Skeletal muscle satellite cell (primary cell): ENCODE data around the gene SPATA18.

Source experiments
- H3K27me3 ChIP-seq: 2 replicates; pipeline ENCODE4 v1.7.0; 2013; ENCODE audit warnings: low read length; ENCODE audit not compliant: control insufficient read depth, insufficient read depth
- H3K36me3 ChIP-seq: 2 replicates; pipeline ENCODE4 v1.7.0; 2013; ENCODE audit warnings: mild to moderate bottlenecking, control low read depth, low read length; ENCODE audit not compliant: insufficient read depth
- H3K4me1 ChIP-seq: 2 replicates; pipeline ENCODE4 v1.7.0; 2013; ENCODE audit warnings: low read length; ENCODE audit not compliant: control insufficient read depth, insufficient read depth
- H3K4me2 ChIP-seq: 2 replicates; pipeline ENCODE4 v1.7.0; 2013; ENCODE audit warnings: mild to moderate bottlenecking, low read length
- H3K4me3 ChIP-seq: 2 replicates; pipeline ENCODE4 v1.7.0; 2013; ENCODE audit warnings: low read length
- H3K9ac ChIP-seq: 2 replicates; pipeline ENCODE4 v1.7.0; 2013; ENCODE audit warnings: mild to moderate bottlenecking, low read depth, low read length, moderate library complexity
- H3K9me3 ChIP-seq: replicated peaks from 2 replicates; pipeline ENCODE4 v1.7.0; 2013; ENCODE audit warnings: mild to moderate bottlenecking, control low read depth, low read length

Gene SPATA18

GRCh38 chr4:52093466-52093865 lies 42.4 kb downstream of the SPATA18 start:
- Histone ChIP-seq H3K27me3 (no peaks in the 10 kb centered on the region), H3K4me1 (peaks cover 8% of the 10 kb centered on the region), H3K36me3 (no peaks in the 10 kb centered on the region), H3K9me3 (no peaks in the 10 kb centered on the region), H3K4me2 (no peak overlapping the region), H3K9ac (no peak overlapping the region), H3K4me3 (no peak overlapping the region)

GRCh38 chr4:52094376-52095145 lies 43.5 kb downstream of the SPATA18 start:
- H3K36me3 ChIP-seq: no peaks in the 10 kb centered on the region
- no peaks in the 10 kb centered on the region for H3K27me3 ChIP-seq
- H3K4me3 ChIP-seq: no peak overlapping the region
- no peak overlapping the region for H3K4me2 ChIP-seq
- no peaks in the 10 kb centered on the region for H3K9me3 ChIP-seq
- no peak overlapping the region for H3K9ac ChIP-seq
- peaks cover 9% of the 10 kb centered on the region for H3K4me1 ChIP-seq

- Histone ChIP-seq H3K27me3 (no peaks in the 10 kb centered on the region), H3K9ac (no peak overlapping the region), H3K4me1 (peaks cover 17% of the 10 kb centered on the region), H3K4me2 (no peak overlapping the region), H3K36me3 (no peaks in the 10 kb centered on the region), H3K9me3 (no peaks in the 10 kb centered on the region), H3K4me3 (no peak overlapping the region)
Observed at GRCh38 chr4:52095374-52095773, 44.3 kb downstream of the SPATA18 start.

- H3K9me3 ChIP-seq: no peaks in the 10 kb centered on the region
- H3K4me2 ChIP-seq: no peak overlapping the region
- H3K27me3 ChIP-seq: no peaks in the 10 kb centered on the region
- H3K9ac ChIP-seq: no peak overlapping the region
- no peak overlapping the region for H3K4me3 ChIP-seq
- peaks cover 19% of the 10 kb centered on the region for H3K4me1 ChIP-seq
- no peaks in the 10 kb centered on the region for H3K36me3 ChIP-seq
Observed at GRCh38 chr4:52096048-52096447, 44.9 kb downstream of the SPATA18 start.

- Histone ChIP-seq H3K4me2 (no peak overlapping the region), H3K4me3 (no peak overlapping the region), H3K9ac (no peak overlapping the region), H3K27me3 (no peaks in the 10 kb centered on the region), H3K4me1 (peaks cover 10% of the 10 kb centered on the region), H3K36me3 (no peaks in the 10 kb centered on the region), H3K9me3 (no peaks in the 10 kb centered on the region)
Observed at GRCh38 chr4:52098618-52099017, 47.5 kb downstream of the SPATA18 start.

- peaks cover 10% of the 10 kb centered on the region for H3K4me1 ChIP-seq
- no peak overlapping the region for H3K4me2 ChIP-seq
- no peaks in the 10 kb centered on the region for H3K27me3 ChIP-seq
- no peak overlapping the region for H3K9ac ChIP-seq
- no peaks in the 10 kb centered on the region for H3K9me3 ChIP-seq
- H3K4me3 ChIP-seq: no peak overlapping the region
- no peaks in the 10 kb centered on the region for H3K36me3 ChIP-seq
Observed at GRCh38 chr4:52099860-52100461, 48.9 kb downstream of the SPATA18 start.

- no peak overlapping the region for H3K4me2 ChIP-seq
- no peaks in the 10 kb centered on the region for H3K9me3 ChIP-seq
- no peaks in the 10 kb centered on the region for H3K27me3 ChIP-seq
- no peak overlapping the region for H3K9ac ChIP-seq
- no peaks in the 10 kb centered on the region for H3K36me3 ChIP-seq
- peaks cover 10% of the 10 kb centered on the region for H3K4me1 ChIP-seq
- no peak overlapping the region for H3K4me3 ChIP-seq
Observed at GRCh38 chr4:52102587-52102986, 51.5 kb downstream of the SPATA18 start.

GRCh38 chr4:52103319-52103718 lies 52.2 kb downstream of the SPATA18 start:
- Histone ChIP-seq H3K4me1 (peaks cover 10% of the 10 kb centered on the region), H3K9ac (no peak overlapping the region), H3K4me3 (no peak overlapping the region), H3K27me3 (no peaks in the 10 kb centered on the region), H3K36me3 (no peaks in the 10 kb centered on the region), H3K4me2 (no peak overlapping the region), H3K9me3 (no peaks in the 10 kb centered on the region)

- Histone ChIP-seq H3K27me3 (no peaks in the 10 kb centered on the region), H3K4me1 (peaks cover 2% of the 10 kb centered on the region), H3K9ac (no peak overlapping the region), H3K4me2 (no peak overlapping the region), H3K9me3 (no peaks in the 10 kb centered on the region), H3K36me3 (no peaks in the 10 kb centered on the region), H3K4me3 (no peak overlapping the region)
Observed at GRCh38 chr4:52105276-52105675, 54.2 kb downstream of the SPATA18 start.

- H3K9me3 ChIP-seq: no peaks in the 10 kb centered on the region
- no peaks in the 10 kb centered on the region for H3K4me1 ChIP-seq
- no peaks in the 10 kb centered on the region for H3K36me3 ChIP-seq
- H3K4me2 ChIP-seq: no peak overlapping the region
- no peak overlapping the region for H3K9ac ChIP-seq
- H3K27me3 ChIP-seq: no peaks in the 10 kb centered on the region
- H3K4me3 ChIP-seq: no peak overlapping the region
Observed at GRCh38 chr4:52106191-52106590, 55.1 kb downstream of the SPATA18 start.

GRCh38 chr4:52106660-52107059 lies 55.6 kb downstream of the SPATA18 start:
- H3K9ac ChIP-seq: no peak overlapping the region
- no peaks in the 10 kb centered on the region for H3K4me1 ChIP-seq
- no peaks in the 10 kb centered on the region for H3K27me3 ChIP-seq
- no peaks in the 10 kb centered on the region for H3K9me3 ChIP-seq
- no peaks in the 10 kb centered on the region for H3K36me3 ChIP-seq
- no peak overlapping the region for H3K4me3 ChIP-seq
- H3K4me2 ChIP-seq: no peak overlapping the region

GRCh38 chr4:52107336-52107735 lies 56.2 kb downstream of the SPATA18 start:
- Histone ChIP-seq H3K4me2 (no peak overlapping the region), H3K27me3 (no peaks in the 10 kb centered on the region), H3K36me3 (no peaks in the 10 kb centered on the region), H3K4me1 (no peaks in the 10 kb centered on the region), H3K4me3 (no peak overlapping the region), H3K9ac (no peak overlapping the region), H3K9me3 (no peaks in the 10 kb centered on the region)
